A549 treated with AZD2906 at 1 μM for 4 hours (cell line): Measurements from ENCODE around the gene PIK3CA. TPM values are rescaled to one million over a fixed set of nuclear protein-coding genes. Genes with fewer than 3 reads are reported as not detected.

Source experiments
- total RNA-seq: library from RNA; stranded (reverse); fragments of 200-300 nt; extraction: Qiagen RNA extraction; gene quantifications from 5 replicates; pipeline ENCODE4 v1.2.3, GENCODE V29; 2022

PIK3CA gene
- total RNA-seq = 4.5 to 7.1 TPM (median 6.8 TPM) in 5 replicates

GRCh38 chr3:179147873-179148615 is at the start of gene PIK3CA:
PIK3CA (plus strand) TSS chr3:179148357; CDS start chr3:179198826, 50,469 bp downstream.

GRCh38 chr3:179250803-179251476 is 102.8 kb downstream of the PIK3CA start, which contains the start of gene KCNMB3:
KCNMB3 (minus strand) TSS chr3:179251114; CDS start chr3:179250990, 124 bp downstream.

Other genes with a start within 250 kb of the PIK3CA start
- gene ZMAT3, start 76.5 kb upstream of the PIK3CA start, total RNA-seq = 5.5 to 6.6 TPM (median 6.0 TPM) in 5 replicates
- 0.97 to 1.6 TPM (median 1.1 TPM) in 5 replicates for gene KCNMB3, start 102.8 kb downstream of the PIK3CA start, total RNA-seq
- 18.2 to 21.3 TPM (median 21.0 TPM) in 5 replicates for gene ZNF639, start 174.7 kb downstream of the PIK3CA start, total RNA-seq
- gene MFN1, start 199.4 kb downstream of the PIK3CA start, total RNA-seq = 16.1 to 21.6 TPM (median 19.2 TPM) in 5 replicates